KMS-11 (cell line): ENCODE measurements around the gene FLVCR2.

Experiments
- H2AFZ ChIP-seq: fragments of 200-600 bp; sonication (generic); 2 replicates; pipeline ENCODE4 v1.6.1; 2016; ENCODE audit warnings: antibody characterized with exemption, mixed run types, low read depth
- H3K27ac ChIP-seq: fragments of 200-600 bp; sonication (generic); 2 replicates; pipeline ENCODE4 v1.6.1; 2016; ENCODE audit warnings: mild to moderate bottlenecking, mixed run types
- H3K27me3 ChIP-seq: fragments of 200-600 bp; sonication (generic); 2 replicates; pipeline ENCODE4 v1.6.1; 2017; ENCODE audit warnings: mild to moderate bottlenecking, low read depth, mixed run types, moderate library complexity; ENCODE audit not compliant: insufficient read depth
- H3K36me3 ChIP-seq: fragments of 200-600 bp; sonication (generic); 2 replicates; pipeline ENCODE4 v1.6.1; 2017; ENCODE audit warnings: mild to moderate bottlenecking, mixed run types; ENCODE audit not compliant: insufficient read depth
- H3K4me1 ChIP-seq: fragments of 200-600 bp; sonication (generic); 2 replicates; pipeline ENCODE4 v1.6.1; 2016; ENCODE audit warnings: mild to moderate bottlenecking, low read depth, mixed run types; ENCODE audit not compliant: poor library complexity, severe bottlenecking
- H3K4me2 ChIP-seq: fragments of 200-600 bp; sonication (generic); 2 replicates; pipeline ENCODE4 v1.7.0; 2016; ENCODE audit warnings: mild to moderate bottlenecking, mixed run types
- H3K4me3 ChIP-seq: fragments of 200-600 bp; sonication (generic); IDR thresholded peaks from 2 replicates; pipeline ENCODE4 v1.6.1; 2017; ENCODE audit warnings: low read depth, low read length, mixed read lengths; ENCODE audit not compliant: insufficient read depth
- H3K79me2 ChIP-seq: fragments of 200-600 bp; sonication (generic); 2 replicates; pipeline ENCODE4 v1.6.1; 2016; ENCODE audit warnings: low read depth, mixed run types; ENCODE audit not compliant: insufficient read depth
- H3K9ac ChIP-seq: fragments of 200-600 bp; sonication (generic); 2 replicates; pipeline ENCODE4 v1.6.1; 2016; ENCODE audit warnings: mild to moderate bottlenecking, mixed run types
- H4K20me1 ChIP-seq: fragments of 200-600 bp; sonication (generic); 2 replicates; pipeline ENCODE4 v1.6.1; 2016; ENCODE audit warnings: mild to moderate bottlenecking, mixed run types; ENCODE audit not compliant: insufficient read depth
- TF ChIP-seq, protein P1 (sequence below): fragments of 200-600 bp; sonication (generic); conservative IDR thresholded peaks from 2 replicates; pipeline ENCODE4 v1.6.1; 2017; ENCODE audit warnings: low read depth, mild to moderate bottlenecking, antibody characterized with exemption, low read length, moderate library complexity, mixed read lengths

FLVCR2 gene

DNA sequence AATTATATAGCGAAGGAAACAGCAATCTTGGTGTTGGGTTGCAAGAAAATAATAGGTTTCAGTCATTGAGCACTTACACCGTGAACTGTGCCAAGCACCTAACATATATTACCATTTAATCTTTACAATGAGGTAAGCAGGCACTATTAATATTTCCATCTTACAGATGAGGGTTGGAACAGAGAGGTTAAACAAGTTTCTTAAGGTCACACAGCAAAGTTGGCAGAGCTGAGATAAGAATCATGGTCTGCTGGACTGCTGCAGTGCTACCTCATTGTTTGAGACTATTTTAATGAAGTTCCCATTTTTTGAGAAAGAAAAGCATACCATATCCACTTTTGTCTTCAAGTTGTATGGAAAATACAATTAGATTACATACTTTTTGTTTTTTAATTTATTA, 80.5 kb downstream of the FLVCR2 start:
- Histone ChIP-seq H3K4me1 (peaks cover 6% of the 10 kb centered on the region), H3K79me2 (no peaks in the 10 kb centered on the region), H3K27ac (no peak overlapping the region), H2AFZ (no peak overlapping the region), H3K4me3 (no peak overlapping the region), H3K27me3 (no peaks in the 10 kb centered on the region), H3K4me2 (no peak overlapping the region), H4K20me1 (no peaks in the 10 kb centered on the region), H3K9ac (no peak overlapping the region), H3K36me3 (no peaks in the 10 kb centered on the region)
- TF ChIP-seq, protein P1, sequence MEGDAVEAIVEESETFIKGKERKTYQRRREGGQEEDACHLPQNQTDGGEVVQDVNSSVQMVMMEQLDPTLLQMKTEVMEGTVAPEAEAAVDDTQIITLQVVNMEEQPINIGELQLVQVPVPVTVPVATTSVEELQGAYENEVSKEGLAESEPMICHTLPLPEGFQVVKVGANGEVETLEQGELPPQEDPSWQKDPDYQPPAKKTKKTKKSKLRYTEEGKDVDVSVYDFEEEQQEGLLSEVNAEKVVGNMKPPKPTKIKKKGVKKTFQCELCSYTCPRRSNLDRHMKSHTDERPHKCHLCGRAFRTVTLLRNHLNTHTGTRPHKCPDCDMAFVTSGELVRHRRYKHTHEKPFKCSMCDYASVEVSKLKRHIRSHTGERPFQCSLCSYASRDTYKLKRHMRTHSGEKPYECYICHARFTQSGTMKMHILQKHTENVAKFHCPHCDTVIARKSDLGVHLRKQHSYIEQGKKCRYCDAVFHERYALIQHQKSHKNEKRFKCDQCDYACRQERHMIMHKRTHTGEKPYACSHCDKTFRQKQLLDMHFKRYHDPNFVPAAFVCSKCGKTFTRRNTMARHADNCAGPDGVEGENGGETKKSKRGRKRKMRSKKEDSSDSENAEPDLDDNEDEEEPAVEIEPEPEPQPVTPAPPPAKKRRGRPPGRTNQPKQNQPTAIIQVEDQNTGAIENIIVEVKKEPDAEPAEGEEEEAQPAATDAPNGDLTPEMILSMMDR, result no peak

DNA sequence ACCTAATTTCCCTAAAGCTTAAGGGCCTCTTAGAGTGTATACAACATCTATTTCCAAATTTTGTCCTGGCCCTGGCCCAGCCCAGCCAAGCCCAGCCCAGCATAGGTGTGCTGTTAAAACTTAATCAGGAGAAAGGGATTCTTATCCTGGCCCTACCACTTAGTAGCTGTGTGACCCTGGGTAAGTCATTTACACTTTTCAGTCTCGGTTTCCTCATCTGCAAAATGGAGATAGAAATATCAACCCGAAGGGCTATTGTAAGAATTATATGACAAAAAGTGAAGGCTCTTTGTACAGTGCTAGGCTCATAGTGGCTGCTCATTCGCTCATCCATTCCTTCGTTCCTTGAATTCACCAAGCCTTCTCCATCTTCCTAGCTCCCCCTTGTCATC, 81.8 kb downstream of the FLVCR2 start:
- H3K79me2 ChIP-seq, result no peaks in the 10 kb centered on the region
- H3K4me3 ChIP-seq, result no peak overlapping the region
- H3K4me2 ChIP-seq, result peak overlapping the region; percentile 76
- H4K20me1 ChIP-seq, result no peaks in the 10 kb centered on the region
- peak overlapping the region; percentile 26; the same call in 1 of the 2 replicates for H3K9ac ChIP-seq
- no peaks in the 10 kb centered on the region for H3K27me3 ChIP-seq
- H3K27ac ChIP-seq, result no peak overlapping the region
- H3K4me1 ChIP-seq, result peaks cover 6% of the 10 kb centered on the region
- H3K36me3 ChIP-seq, result no peaks in the 10 kb centered on the region
- H2AFZ ChIP-seq, result peak overlapping the region; percentile 69; the same call in 1 of the 2 replicates
- TF ChIP-seq, protein P1, result no peak

DNA sequence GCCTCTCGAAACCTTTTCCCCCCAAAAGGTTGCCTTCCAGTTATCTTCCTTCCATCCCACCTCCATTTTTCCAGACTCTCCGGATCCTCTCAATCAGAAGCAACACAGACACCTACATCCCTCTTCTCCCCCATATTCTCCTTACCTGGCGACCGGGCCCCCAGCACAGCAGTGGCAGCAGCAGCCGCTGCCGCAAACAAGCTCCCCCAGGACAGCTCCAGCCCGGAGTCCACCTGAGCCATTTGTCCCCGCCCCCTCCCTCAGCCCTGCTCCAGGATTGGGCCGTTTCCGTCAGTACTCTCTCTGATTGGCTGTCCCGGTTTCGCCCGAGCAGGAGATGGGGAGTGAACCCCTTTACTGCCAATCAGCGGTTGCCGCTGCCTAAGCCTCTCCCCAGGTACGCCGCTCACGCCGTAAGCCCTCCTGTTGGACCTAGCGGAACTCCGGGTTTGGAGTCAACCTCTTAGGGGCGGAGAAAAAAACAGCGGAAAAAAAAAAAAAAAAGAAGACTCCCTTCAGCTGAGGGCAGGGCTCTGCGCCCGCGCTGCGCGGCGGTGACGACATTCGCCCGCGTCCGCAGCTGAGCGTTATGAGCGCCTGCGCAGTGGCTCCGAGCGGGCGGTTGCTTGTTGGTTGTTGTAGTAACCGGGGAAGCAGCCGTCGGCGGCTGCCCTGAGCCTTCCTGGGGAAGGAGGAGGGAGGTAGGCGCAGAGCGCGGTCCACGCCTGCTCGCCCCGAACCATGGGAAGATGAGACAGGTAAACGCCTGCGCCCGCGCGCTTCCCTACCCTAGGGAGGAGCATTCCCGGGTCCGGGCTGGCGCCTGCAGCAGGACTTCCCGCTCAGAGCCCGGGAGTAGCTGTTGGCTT, 82.4 kb downstream of the FLVCR2 start, which contains the start of the genes ERG28 and TTLL5:
Gene ERG28, minus strand, starts transcription at position 247 of the 869 bp plus-strand sequence. CDS start 3,374 bp downstream, outside the sequence.
Gene TTLL5, plus strand, starts transcription at position 617 of the 869 bp plus-strand sequence. CDS start 1,904 bp downstream, outside the sequence.
- peaks cover 6% of the 10 kb centered on the region for H3K4me1 ChIP-seq
- TF ChIP-seq, protein P1, result no peak
- H3K79me2 ChIP-seq, result no peaks in the 10 kb centered on the region
- H4K20me1 ChIP-seq, result no peaks in the 10 kb centered on the region
- H2AFZ ChIP-seq, result peak within 1 kb of the TSS; percentile 69
- peak within 1 kb of the TSS; percentile 63 for H3K27ac ChIP-seq
- H3K9ac ChIP-seq, result peak within 1 kb of the TSS; percentile 76
- H3K4me2 ChIP-seq, result peak within 1 kb of the TSS; percentile 80
- H3K4me3 ChIP-seq, result no peak within 1 kb of the TSS
- no peaks in the 10 kb centered on the region for H3K27me3 ChIP-seq
- no peaks in the 10 kb centered on the region for H3K36me3 ChIP-seq

- Histone ChIP-seq H2AFZ (peak overlapping the region; percentile 39), H3K36me3 (no peaks in the 10 kb centered on the region), H3K79me2 (no peaks in the 10 kb centered on the region), H3K27me3 (no peaks in the 10 kb centered on the region), H3K9ac (peak overlapping the region; percentile 76), H3K4me3 (no peak overlapping the region), H4K20me1 (no peaks in the 10 kb centered on the region), H3K27ac (peak overlapping the region; percentile 63), H3K4me1 (peaks cover 6% of the 10 kb centered on the region), H3K4me2 (peak overlapping the region; percentile 80)
- TF ChIP-seq, protein P1, result no peak
Observed at GRCh38 chr14:75661499-75661814, 83.0 kb downstream of the FLVCR2 start.
